Mucosa of rectum (tissue), 2 donors: ENCODE data around the gene OR7C2.

ENCODE experiments used
- H3K27ac ChIP-seq, 2 donors: one replicate each; pipeline ENCODE4 v1.7.0; 2013; ENCODE audit warnings: inconsistent platforms in 2 of 2, low read depth in 2 of 2, low read length in 2 of 2
- H3K27me3 ChIP-seq, 2 donors: one replicate each; pipeline ENCODE4 v1.7.0; 2013; ENCODE audit warnings: low read length in 2 of 2; ENCODE audit not compliant: control insufficient read depth in 2 of 2, insufficient read depth in 2 of 2
- H3K36me3 ChIP-seq, 2 donors: one replicate each; pipeline ENCODE4 v1.7.0; 2013; ENCODE audit warnings: low read length in 2 of 2; ENCODE audit not compliant: control insufficient read depth in 2 of 2, insufficient read depth in 2 of 2
- H3K4me1 ChIP-seq, 2 donors: one replicate each; pipeline ENCODE4 v1.7.0; 2013; ENCODE audit warnings: low read length in 2 of 2, mild to moderate bottlenecking in 1 of 2; ENCODE audit not compliant: control insufficient read depth in 2 of 2, insufficient read depth in 2 of 2
- H3K4me3 ChIP-seq, 2 donors: one replicate each; pipeline ENCODE4 v1.7.0; 2013; ENCODE audit warnings: low read length in 2 of 2
- H3K9ac ChIP-seq, 2 donors: one replicate each; pipeline ENCODE4 v1.7.0; 2013; ENCODE audit warnings: low read length in 2 of 2, low read depth in 1 of 2, mild to moderate bottlenecking in 1 of 2
- H3K9me3 ChIP-seq, 2 donors: one replicate each; pipeline ENCODE4 v1.7.0; 2013; ENCODE audit warnings: low read length in 2 of 2; ENCODE audit not compliant: control insufficient read depth in 2 of 2
- donor health status: healthy.
- donor health status: Normal muscosa, but diverticular disease.

The OR7C2 gene

GRCh38 chr19:14950421-14950820, 9.1 kb downstream of the OR7C2 start:
- Histone ChIP-seq H3K9ac (no peak overlapping the region), H3K4me1 (no peaks in the 10 kb centered on the region), H3K9me3 (no peaks in the 10 kb centered on the region), H3K36me3 (no peaks in the 10 kb centered on the region), H3K4me3 (no peak overlapping the region), H3K27me3 (no peaks in the 10 kb centered on the region), H3K27ac (no peak overlapping the region)

DNA sequence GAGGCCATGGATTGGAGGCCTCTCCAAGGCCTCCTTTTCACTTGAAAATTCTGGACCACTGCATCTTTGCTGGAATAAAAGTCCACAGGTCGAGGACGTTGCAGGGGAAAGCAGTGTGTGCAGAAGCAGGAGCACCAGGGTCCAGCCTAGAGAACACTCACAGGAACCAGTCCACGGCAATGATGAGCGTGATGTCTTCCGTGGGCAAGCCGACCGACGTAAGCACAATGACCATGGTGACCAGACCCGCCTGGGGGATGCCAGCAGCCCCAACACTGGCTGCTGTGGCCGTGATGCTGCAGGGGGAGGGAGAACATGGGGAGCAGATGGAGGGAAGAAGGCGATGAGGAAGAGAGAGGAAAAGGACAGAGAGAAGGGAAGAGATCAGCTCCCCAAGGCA, 11.5 kb downstream of the OR7C2 start:
- H3K27ac ChIP-seq = no peak overlapping the region
- no peak overlapping the region for H3K9ac ChIP-seq
- H3K4me1 ChIP-seq = no peaks in the 10 kb centered on the region
- H3K27me3 ChIP-seq = no peaks in the 10 kb centered on the region
- H3K4me3 ChIP-seq = no peak overlapping the region
- H3K9me3 ChIP-seq = no peaks in the 10 kb centered on the region
- H3K36me3 ChIP-seq = no peaks in the 10 kb centered on the region

DNA sequence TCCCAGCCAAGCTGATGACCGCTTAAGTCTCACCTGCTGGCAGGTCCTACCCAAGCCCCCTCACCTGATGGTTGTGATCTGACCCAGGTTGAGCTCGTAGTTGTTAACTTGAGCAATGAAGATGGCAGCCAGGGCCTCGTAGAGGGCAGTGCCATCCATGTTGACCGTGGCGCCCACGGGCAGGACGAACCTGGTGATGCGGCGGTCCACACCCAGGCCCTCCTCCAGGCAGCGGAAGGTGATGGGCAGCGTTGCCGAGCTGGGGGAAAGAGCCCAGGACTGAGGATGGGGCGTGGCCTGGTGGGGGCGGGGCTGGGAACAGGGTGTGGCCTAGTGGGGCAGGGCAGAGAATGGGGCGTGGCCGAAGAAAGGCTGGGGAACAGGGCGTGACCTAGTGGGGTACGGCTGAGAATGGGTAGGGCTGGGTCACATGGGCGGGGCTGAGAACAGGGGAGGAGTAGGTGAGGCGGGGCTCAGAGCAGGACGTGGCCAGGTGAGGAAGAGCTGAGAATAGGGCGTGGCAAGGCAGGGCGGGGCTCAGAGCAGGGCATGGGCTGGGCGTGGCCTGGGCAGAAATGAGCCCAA, 12.9 kb downstream of the OR7C2 start:
- Histone ChIP-seq H3K36me3 (no peaks in the 10 kb centered on the region), H3K9ac (no peak overlapping the region), H3K4me1 (no peaks in the 10 kb centered on the region), H3K27me3 (no peaks in the 10 kb centered on the region), H3K27ac (no peak overlapping the region), H3K4me3 (no peak overlapping the region), H3K9me3 (no peaks in the 10 kb centered on the region)

DNA sequence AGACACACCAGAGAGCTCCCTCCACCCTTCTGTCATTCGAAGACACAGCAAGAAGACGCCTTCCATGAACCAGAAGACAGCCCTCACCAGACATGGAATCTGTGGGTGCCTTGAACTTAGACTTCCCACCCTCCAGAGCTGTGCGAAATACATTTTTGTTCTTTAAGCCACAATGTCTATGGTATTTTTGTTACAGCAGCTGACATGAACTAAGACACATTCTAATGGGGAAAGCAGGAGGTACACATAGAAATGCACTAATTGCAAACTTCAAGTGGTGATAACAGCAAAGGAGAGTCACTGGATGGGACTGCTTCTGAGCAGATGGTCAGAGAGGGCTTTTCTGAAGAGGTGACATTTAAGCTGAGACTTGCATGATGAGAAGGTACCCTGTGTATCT, 16.2 kb downstream of the OR7C2 start:
- Histone ChIP-seq H3K4me1 (no peaks in the 10 kb centered on the region), H3K27ac (no peak overlapping the region), H3K36me3 (no peaks in the 10 kb centered on the region), H3K9me3 (peaks cover 0 to 7% of the 10 kb centered on the region in 2 donors), H3K4me3 (no peak overlapping the region), H3K27me3 (no peaks in the 10 kb centered on the region), H3K9ac (no peak overlapping the region)

DNA sequence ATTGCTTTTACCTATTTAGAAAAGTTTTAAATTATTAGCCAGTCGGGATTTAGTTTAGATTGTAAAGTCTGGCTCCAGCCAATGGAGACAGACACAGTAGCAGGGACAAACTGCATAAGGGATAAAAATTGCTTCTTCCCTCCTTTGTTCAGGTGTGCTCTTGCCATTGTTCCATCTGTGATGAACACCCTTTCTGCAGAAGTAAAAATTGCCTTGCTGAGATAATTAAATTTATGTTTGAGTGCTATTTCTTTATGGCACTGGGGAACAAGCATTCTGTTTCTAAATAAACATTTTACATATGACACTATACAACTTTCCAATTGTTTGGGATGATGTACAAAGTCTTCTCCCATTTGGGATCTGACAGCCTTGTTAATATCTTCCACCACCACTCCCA, 18.0 kb downstream of the OR7C2 start:
- no peak overlapping the region for H3K9ac ChIP-seq
- no peaks in the 10 kb centered on the region for H3K27me3 ChIP-seq
- no peak overlapping the region for H3K27ac ChIP-seq
- no peak overlapping the region for H3K4me3 ChIP-seq
- H3K36me3 ChIP-seq = no peaks in the 10 kb centered on the region
- H3K9me3 ChIP-seq = peaks cover 0 to 7% of the 10 kb centered on the region in 2 donors
- H3K4me1 ChIP-seq = no peaks in the 10 kb centered on the region

- Histone ChIP-seq H3K4me3 (no peak overlapping the region), H3K9me3 (peaks cover 0 to 7% of the 10 kb centered on the region in 2 donors), H3K36me3 (no peaks in the 10 kb centered on the region), H3K9ac (no peak overlapping the region), H3K27ac (no peak overlapping the region), H3K4me1 (no peaks in the 10 kb centered on the region), H3K27me3 (no peaks in the 10 kb centered on the region)
These were observed 20.8 kb downstream of the OR7C2 start for GRCh38 chr19:14961956-14962685.

GRCh38 chr19:14968247-14968646, 27.0 kb downstream of the OR7C2 start:
- no peaks in the 10 kb centered on the region for H3K9me3 ChIP-seq

GRCh38 chr19:14971474-14971873, 30.2 kb downstream of the OR7C2 start:
- Histone ChIP-seq H3K27me3 (no peaks in the 10 kb centered on the region), H3K9me3 (no peaks in the 10 kb centered on the region), H3K36me3 (no peaks in the 10 kb centered on the region), H3K4me1 (no peaks in the 10 kb centered on the region), H3K9ac (no peak overlapping the region), H3K4me3 (no peak overlapping the region), H3K27ac (no peak overlapping the region)

More at GRCh38 chr19:14968247-14968646, 27.0 kb downstream of the OR7C2 start:
- H3K9ac ChIP-seq = no peak overlapping the region
- H3K4me1 ChIP-seq = no peaks in the 10 kb centered on the region
- H3K27me3 ChIP-seq = no peaks in the 10 kb centered on the region
- no peak overlapping the region for H3K4me3 ChIP-seq
- H3K27ac ChIP-seq = no peak overlapping the region
- no peaks in the 10 kb centered on the region for H3K36me3 ChIP-seq

DNA sequence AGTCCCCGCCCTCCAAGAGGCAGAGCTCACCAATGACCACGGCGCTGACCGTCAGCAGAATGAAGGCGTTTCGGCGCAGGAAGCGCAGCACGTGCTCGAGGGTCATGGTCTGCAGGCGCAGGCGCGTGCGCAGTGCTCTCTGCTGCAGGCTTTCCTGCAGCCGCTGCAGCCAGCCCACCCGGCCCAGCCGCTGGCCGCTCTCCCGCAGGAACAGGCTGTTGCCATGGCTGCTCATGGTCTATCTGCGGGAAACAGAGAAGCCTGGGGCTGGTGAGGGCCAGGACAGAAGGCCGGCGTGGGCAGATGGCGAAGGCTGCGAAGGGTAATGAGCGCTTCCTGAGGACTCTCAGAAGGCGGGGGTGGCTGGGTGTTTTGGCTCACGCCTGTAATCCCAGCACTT, 31.4 kb downstream of the OR7C2 start:
- Histone ChIP-seq H3K4me3 (no peak overlapping the region), H3K9ac (no peak overlapping the region), H3K4me1 (no peaks in the 10 kb centered on the region), H3K27ac (no peak overlapping the region), H3K9me3 (no peaks in the 10 kb centered on the region), H3K36me3 (no peaks in the 10 kb centered on the region), H3K27me3 (peaks cover 0 to 2% of the 10 kb centered on the region in 2 donors)

DNA sequence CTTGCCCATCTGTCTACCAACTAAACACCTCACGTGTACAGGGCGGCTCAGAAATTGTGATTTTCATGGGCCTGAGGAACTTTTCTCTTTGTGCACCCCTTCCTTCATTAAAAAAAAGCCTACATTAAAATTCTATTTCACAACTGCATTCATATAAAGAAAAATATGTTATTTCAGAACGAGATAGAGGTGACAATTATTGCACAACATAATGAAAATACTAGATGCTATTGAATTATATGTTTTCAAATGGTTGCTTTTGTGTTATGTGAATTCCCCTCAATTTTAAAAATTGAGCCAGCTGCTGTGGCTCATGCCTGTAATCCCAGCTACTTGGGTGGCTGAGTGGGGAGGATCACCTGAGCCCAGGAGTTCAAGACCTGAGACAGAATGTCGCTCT, 33.2 kb downstream of the OR7C2 start:
- H3K4me3 ChIP-seq = no peak overlapping the region
- H3K9me3 ChIP-seq = no peaks in the 10 kb centered on the region
- H3K9ac ChIP-seq = no peak overlapping the region
- no peaks in the 10 kb centered on the region for H3K36me3 ChIP-seq
- no peak overlapping the region for H3K27ac ChIP-seq
- no peaks in the 10 kb centered on the region for H3K4me1 ChIP-seq
- H3K27me3 ChIP-seq = peaks cover 9 to 11% of the 10 kb centered on the region in 2 donors
